Psoas muscle (tissue), 8 donors: Measurements from ENCODE around the gene GPAT3. TPM values are rescaled to one million over a fixed set of nuclear protein-coding genes. Genes with fewer than 3 reads are reported as not detected.
"Not testable (repeated sequence)": the region's sequence is repeated elsewhere in the genome, so short reads cannot be mapped to it uniquely, and the experiment has no call there.

Experiments used
- ATAC-seq, 4 donors: fragments of 200-7000 bp; cut with Tn5 transposase; one replicate each; pipeline ENCODE4 v1.9.1; 2020; ENCODE audit warnings: moderate library complexity in 3 of 4, mild to moderate bottlenecking in 2 of 4
- DNase-seq, 2 donors: peaks; one replicate each; pipeline ENCODE4 v3.0.0-alpha.2; 2020
- H3K27ac ChIP-seq: fragments of 200-600 bp; one replicate; pipeline ENCODE4 v1.8.0; 2022
- H3K27me3 ChIP-seq, 3 donors: fragments of 200-600 bp in 1 of 3; one replicate each; pipeline versions ENCODE4 v1.6.1 to v1.8.0; 2013 to 2022; ENCODE audit warnings: low read length in 2 of 3, mild to moderate bottlenecking in 2 of 3, moderate library complexity in 1 of 3; ENCODE audit not compliant: insufficient read depth in 3 of 3
- H3K36me3 ChIP-seq, 2 donors: fragments of 200-600 bp in 1 of 2; one replicate each; pipeline versions ENCODE4 v1.6.1 to v1.8.0; 2013 to 2022; ENCODE audit warnings: low read depth in 1 of 2, mild to moderate bottlenecking in 1 of 2, moderate library complexity in 1 of 2; ENCODE audit not compliant: insufficient read depth in 1 of 2
- H3K4me1 ChIP-seq: fragments of 200-600 bp; one replicate; pipeline ENCODE4 v1.8.0; 2022
- H3K4me3 ChIP-seq: fragments of 200-600 bp; one replicate; pipeline ENCODE4 v1.8.0; 2022; ENCODE audit warnings: mild to moderate bottlenecking
- H3K9me3 ChIP-seq: fragments of 200-600 bp; one replicate; pipeline ENCODE4 v1.8.0; 2022
- WGBS, 3 donors: extraction: QIAGEN DNeasy Blood & Tissue Kit; methylation state at CpG; one replicate each; pipeline versions ENCODE4 v1.1.6 to v1.1.7; 2013; 5-methylcytosine and 5-hydroxymethylcytosine counted together
- intact Hi-C, 2 donors: fragments of 100-400 bp; cut with DNase I; formaldehyde crosslinking; loops; one replicate each; pipeline versions ENCODE4 v1.11.0 to v1.14.2; 2022
- long read RNA-seq, 2 donors: library from polyadenylated mRNA; unstranded; transcript quantifications; one replicate each; pipeline ENCODE4 v2.0.0, GENCODE V29; 2021
- polyA plus RNA-seq, 3 donors: library from polyadenylated mRNA; stranded (reverse); fragments of 200-250 nt; gene quantifications; one replicate each; pipeline ENCODE4 v1.2.3, GENCODE V29; 2013
- total RNA-seq, 4 donors: library from RNA; stranded (reverse); fragmentation: NEBNext Ultra II Directional in 2 of 4; extraction: Animal tissue kit (Norgen Biotek cat#: 25700) in 2 of 4; gene quantifications; one replicate each; pipeline versions ENCODE4 v1.2.1 to v1.2.4, GENCODE V29; 2021 to 2023
- TF ChIP-seq, protein P1 (sequence below): fragments of 200-600 bp; IDR thresholded peaks from one replicate; pipeline ENCODE4 v1.8.0; 2022; ENCODE audit warnings: antibody characterized with exemption
- donor health status: healthy with polysubstance abuse.
- donor health status: DM: no; HTN: no; CAD: no; lungs with moderate emphysema.
- donor health status: Bipolar disorder and iron deficiency.
- donor health status: healthy.
- donor health status: DM: yes; HTN: yes; CAD: no.
- donor health status: DM: no; HTN: no; CAD: no.
- donor health status: DM: no; HTN: no; CAD: no.
- donor health status: DM: yes; HTN: yes; CAD: no.

GPAT3 gene
- total RNA-seq (10 to 100 TPM; 18.9 to 55.5 (median 32.6) TPM), polyA plus RNA-seq (100 to 1,000 TPM in 1 of 3 donors, 10 to 100 TPM in 2; 42.0 to 108 (median 49.2) TPM)
- long read RNA-seq, donor 1, transcript GPAT3-201 (12 exons, 2,625 nt): major isoform, 76 of 105 reads
- long read RNA-seq, donor 1, transcript GPAT3-202 (13 exons, 2,631 nt): minor isoform, 11 of 105 reads
- long read RNA-seq, donor 1, partial matches to known transcripts: 3 of 105 reads
- long read RNA-seq, donor 1, other reads (novel, unspliced or antisense): 15 of 105 reads
- long read RNA-seq, donor 2, transcript GPAT3-201 (12 exons, 2,625 nt): major isoform, 57 of 81 reads
- long read RNA-seq, donor 2, partial matches to known transcripts: 5 of 81 reads
- long read RNA-seq, donor 2, other reads (novel, unspliced or antisense): 15 of 81 reads

DNA sequence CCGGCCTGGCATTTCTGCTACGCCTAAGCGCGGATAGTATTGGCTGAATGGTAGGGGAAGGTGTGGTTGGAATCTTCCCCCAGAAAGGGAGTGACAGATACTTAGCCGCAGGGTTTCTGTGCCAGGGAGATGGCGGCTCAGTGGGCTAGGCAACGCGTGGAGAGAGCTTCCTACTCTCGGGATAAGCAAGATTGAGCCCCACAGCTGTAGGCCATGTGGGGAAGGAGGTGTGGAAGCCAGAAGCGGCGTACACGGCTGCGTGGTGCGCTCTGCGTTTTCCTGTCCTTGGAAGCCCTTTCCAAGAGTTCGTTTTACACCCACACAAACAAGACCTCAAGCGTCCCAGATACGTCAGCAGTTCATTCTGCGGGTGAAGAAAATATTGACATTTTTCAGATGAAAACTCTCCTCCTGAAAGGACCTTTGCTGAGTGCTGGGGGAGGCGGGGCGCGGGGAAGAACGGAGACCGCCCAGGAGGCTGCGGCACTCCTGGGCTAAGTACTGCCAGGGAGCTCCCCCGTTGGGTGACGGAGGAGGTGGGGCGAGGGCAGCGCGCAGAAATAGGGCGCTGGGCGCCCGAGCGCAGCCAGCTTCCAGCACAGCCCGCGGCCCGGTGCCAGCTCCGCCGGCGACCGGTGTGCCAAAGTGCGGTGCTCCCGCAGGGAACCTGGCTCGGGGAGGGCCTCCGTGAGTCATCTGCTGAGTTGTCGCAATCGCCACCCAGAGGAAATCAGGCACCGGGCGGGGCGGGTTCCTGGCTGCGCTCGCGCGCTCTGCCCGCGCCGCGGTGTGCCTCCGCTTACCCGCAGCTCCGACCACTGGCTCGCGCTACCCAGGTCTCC is at the start of gene GPAT3:
GPAT3 (plus strand) TSS at position 589 of the 842 bp plus-strand sequence. CDS start 515 bp downstream, outside the sequence.
- H3K9me3 ChIP-seq: no peaks in the 10 kb centered on the region
- H3K4me3 ChIP-seq: peak within 1 kb of the TSS; percentile 80
- intact Hi-C loops: loop anchor here in 1 of 2 donors (5.0 kb wide), 2 partner anchors 37 to 82 kb away; no protein-coding TSS in a partner anchor
- peak; percentile 89 to 96 for DNase-seq
- peak within 1 kb of the TSS; percentile 96 for H3K27ac ChIP-seq
- 0 to 1% (median 0%) methylated on average over 40 to 63 of the region's 63 CpGs for WGBS, 3 donors
- ATAC-seq: peak; percentile 91 to 95 (median 92)
- no peaks in the 10 kb centered on the region for H3K36me3 ChIP-seq
- no peaks in the 10 kb centered on the region for H3K27me3 ChIP-seq
- TF ChIP-seq, protein P1, sequence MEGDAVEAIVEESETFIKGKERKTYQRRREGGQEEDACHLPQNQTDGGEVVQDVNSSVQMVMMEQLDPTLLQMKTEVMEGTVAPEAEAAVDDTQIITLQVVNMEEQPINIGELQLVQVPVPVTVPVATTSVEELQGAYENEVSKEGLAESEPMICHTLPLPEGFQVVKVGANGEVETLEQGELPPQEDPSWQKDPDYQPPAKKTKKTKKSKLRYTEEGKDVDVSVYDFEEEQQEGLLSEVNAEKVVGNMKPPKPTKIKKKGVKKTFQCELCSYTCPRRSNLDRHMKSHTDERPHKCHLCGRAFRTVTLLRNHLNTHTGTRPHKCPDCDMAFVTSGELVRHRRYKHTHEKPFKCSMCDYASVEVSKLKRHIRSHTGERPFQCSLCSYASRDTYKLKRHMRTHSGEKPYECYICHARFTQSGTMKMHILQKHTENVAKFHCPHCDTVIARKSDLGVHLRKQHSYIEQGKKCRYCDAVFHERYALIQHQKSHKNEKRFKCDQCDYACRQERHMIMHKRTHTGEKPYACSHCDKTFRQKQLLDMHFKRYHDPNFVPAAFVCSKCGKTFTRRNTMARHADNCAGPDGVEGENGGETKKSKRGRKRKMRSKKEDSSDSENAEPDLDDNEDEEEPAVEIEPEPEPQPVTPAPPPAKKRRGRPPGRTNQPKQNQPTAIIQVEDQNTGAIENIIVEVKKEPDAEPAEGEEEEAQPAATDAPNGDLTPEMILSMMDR: no peak
- H3K4me1 ChIP-seq: peaks cover 22% of the 10 kb centered on the region

DNA sequence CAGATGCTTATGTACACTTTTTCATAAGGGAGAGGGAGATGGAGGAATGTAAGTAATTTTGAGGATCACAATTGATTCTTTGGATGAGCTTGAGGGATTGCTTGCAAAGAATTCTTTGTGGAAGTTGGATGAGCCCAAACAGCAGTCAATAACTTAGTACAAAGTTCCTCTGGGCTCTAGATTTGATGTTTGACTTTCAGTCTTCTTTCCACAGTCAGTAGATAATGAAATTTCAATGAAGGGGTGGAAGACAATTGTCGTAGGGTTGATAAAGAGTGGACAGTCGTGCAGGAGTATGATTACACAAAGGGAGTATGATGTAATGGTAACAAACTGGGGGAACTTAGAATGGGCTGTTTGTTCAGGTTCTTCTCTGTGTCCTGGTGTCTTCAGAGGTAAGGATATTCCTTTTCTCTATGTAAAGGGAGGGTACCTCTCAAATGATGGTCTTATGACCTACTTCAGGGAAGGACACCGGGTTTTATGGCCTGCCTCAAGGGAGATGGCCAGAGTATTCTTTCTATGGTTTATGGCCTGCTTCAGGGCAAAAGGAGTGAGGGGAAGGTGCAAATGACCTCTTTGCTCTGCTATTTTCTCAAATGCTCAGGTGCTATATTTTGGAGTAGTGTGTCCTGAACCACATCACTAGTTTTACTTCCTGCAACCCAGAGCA is 49.3 kb upstream of the GPAT3 start:
- Histone ChIP-seq H3K4me1 (peaks cover 8% of the 10 kb centered on the region), H3K36me3 (peaks cover 0 to 7% of the 10 kb centered on the region in 2 donors), H3K4me3 (no peak overlapping the region), H3K27ac (no peak overlapping the region), H3K27me3 (no peaks in the 10 kb centered on the region), H3K9me3 (no peaks in the 10 kb centered on the region)
- DNase-seq (no peak), ATAC-seq (no peak)
- 81 to 89% (median 83%) methylated on average over 3 of the region's 3 CpGs for WGBS, 3 donors
- TF ChIP-seq, protein P1: no peak
- intact Hi-C loops: no loop called here

DNA sequence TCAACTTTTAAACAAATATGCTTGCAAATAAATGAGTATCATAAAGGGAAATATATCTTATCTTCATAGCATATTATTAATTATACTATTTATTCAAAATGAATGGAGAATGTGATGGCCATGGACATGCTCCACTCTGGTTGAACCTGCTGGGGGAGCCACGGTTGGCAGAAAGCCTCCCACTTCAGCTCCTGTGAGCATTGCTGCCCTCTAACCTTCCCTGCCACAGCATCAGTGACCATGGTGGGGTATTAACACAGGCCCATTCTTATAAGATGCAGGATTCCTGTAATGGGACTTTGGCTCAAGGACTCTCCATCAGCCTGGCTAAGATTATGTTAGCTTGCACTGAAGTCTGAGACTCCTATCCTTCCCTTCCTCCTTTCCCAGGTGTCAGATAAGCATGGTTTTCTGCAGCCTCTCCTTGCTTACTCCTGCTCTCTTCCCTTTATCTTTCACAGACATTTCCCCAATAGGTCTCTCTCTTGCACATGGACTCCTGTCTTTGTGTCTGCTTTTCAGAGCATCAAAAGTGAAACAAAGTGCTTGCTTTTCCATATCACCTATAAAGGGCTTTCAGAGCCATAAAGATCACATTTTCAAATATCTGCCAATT is 46.1 kb upstream of the GPAT3 start:
- no peak for ATAC-seq
- no peak overlapping the region for H3K27ac ChIP-seq
- no peak overlapping the region for H3K4me3 ChIP-seq
- intact Hi-C loops: no loop called here
- peaks cover 3% of the 10 kb centered on the region for H3K4me1 ChIP-seq
- 38 to 47% (median 38%) methylated on average over 1 of the region's 1 CpG for WGBS, 3 donors
- TF ChIP-seq, protein P1: no peak
- H3K27me3 ChIP-seq: no peaks in the 10 kb centered on the region
- H3K9me3 ChIP-seq: no peaks in the 10 kb centered on the region
- DNase-seq: no peak
- no peaks in the 10 kb centered on the region for H3K36me3 ChIP-seq

DNA sequence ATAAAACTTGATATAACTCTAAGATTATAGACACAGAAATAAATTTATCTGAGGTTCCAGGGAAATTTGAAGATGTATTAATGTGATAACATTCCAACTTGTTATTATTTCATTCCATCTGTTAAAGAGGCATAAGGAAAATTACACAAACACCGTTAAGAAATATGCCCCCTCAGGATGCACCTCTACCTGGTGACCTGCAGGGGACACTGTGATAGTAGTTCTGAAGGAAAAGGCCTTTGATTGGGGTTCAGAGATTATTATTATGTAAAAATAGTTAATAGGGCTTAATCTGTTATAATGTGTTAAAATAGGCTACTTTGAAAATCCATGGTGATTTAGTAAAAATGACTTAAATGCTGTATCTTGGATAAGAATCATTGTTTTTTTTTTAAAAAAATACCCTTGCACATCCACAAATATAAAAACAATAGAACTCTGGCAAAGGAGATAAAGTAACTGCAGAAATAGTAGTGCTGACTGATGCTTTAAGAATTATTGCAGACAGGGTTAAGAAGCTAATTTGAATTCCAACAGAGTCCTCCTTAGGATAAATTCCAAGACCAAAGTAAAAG is 44.9 kb upstream of the GPAT3 start:
- Histone ChIP-seq H3K9me3 (no peaks in the 10 kb centered on the region), H3K36me3 (no peaks in the 10 kb centered on the region), H3K4me3 (no peak overlapping the region), H3K27me3 (no peaks in the 10 kb centered on the region), H3K4me1 (no peaks in the 10 kb centered on the region), H3K27ac (no peak overlapping the region)
- intact Hi-C loops: no loop called here
- no peak for DNase-seq
- TF ChIP-seq, protein P1: peak; percentile 54
- ATAC-seq: no peak
- WGBS, 3 donors: 0 to 3% (median 2%) methylated on average over 1 of the region's 1 CpG

DNA sequence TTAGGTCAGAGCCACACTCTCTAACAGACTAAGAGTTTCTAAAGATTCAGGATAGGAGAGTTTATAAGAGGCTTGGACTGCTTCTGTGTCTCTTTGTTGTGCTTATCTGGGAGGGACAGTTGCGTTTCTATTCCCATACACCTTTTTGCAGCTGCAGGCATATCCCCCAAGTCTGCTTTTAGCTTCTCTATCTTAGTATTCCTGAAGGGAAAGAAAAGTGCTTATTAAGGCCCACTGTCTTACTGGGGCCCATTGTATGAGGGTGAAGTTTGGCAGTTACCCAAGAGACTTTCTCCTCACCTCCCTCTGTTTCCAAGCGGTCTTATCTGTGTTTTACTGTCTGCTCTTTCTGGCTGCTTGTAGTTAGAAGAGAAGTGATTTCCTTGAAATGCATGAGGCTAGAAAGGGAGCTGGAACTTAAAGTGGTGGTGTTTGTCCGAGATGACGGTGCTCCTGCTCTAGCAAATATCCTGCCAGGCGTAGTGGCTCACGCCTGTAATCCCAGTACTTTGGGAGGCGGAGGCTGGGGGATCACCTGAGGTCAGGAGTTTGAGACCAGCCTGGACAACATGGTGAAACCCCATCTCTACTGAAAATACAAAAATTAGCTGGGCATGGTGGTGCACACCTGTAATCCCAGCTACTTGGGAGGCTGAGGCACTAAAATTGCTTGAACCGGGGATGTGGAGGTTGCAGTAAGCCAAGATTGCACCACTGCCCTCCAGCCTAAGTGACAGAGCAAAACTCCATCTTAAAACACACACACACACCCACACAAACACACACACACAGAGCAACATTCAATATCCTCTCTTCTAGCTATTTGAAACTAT is 39.6 kb upstream of the GPAT3 start:
- DNase-seq, H3K9me3 ChIP-seq, ATAC-seq, H3K4me1 ChIP-seq, H3K27ac ChIP-seq, H3K36me3 ChIP-seq, intact Hi-C loops, H3K4me3 ChIP-seq, H3K27me3 ChIP-seq: not testable (repeated sequence)
- 86 to 91% (median 86%) methylated on average over 8 of the region's 8 CpGs for WGBS, 3 donors
